Ovary (tissue), 9 donors: ENCODE measurements around the gene KRT76. TPM values are rescaled to one million over a fixed set of nuclear protein-coding genes. Genes with fewer than 3 reads are reported as not detected.

ENCODE experiments used
- DNase-seq, 5 donors: peaks; one replicate each; pipeline ENCODE4 v3.0.0-alpha.2; 2019 to 2020
- H3K27ac ChIP-seq, 2 donors: fragments of 200-600 bp; one replicate each; pipeline versions ENCODE4 v1.5.1 to v1.8.0; 2019 to 2022
- H3K27me3 ChIP-seq: fragments of 200-600 bp; one replicate; pipeline ENCODE4 v1.8.0; 2022
- H3K36me3 ChIP-seq: fragments of 200-600 bp; sonication (generic); one replicate; pipeline ENCODE4 v1.5.1; 2019
- H3K4me1 ChIP-seq: one replicate; pipeline ENCODE4 v1.8.1; 2013; ENCODE audit warnings: mild to moderate bottlenecking, moderate library complexity; ENCODE audit not compliant: insufficient read depth
- H3K4me3 ChIP-seq: fragments of 200-600 bp; sonication (generic); one replicate; pipeline ENCODE4 v1.5.1; 2017
- H3K9me3 ChIP-seq, 2 donors: fragments of 200-600 bp in 1 of 2; sonication (generic) in 1 of 2; one replicate each; pipeline versions ENCODE4 v1.5.1 to v1.8.1; 2013 to 2019; ENCODE audit warnings: mild to moderate bottlenecking in 1 of 2, moderate library complexity in 1 of 2
- EP300 ChIP-seq: sonication (generic); formaldehyde crosslinking; IDR thresholded peaks from one replicate; pipeline ENCODE4 v1.6.1; 2017; ENCODE audit warnings: antibody characterized with exemption
- POLR2A ChIP-seq: fragments of 450-650 bp; IDR thresholded peaks from one replicate; pipeline ENCODE4 v1.6.1; 2017; ENCODE audit warnings: antibody characterized with exemption, mild to moderate bottlenecking, moderate library complexity
- WGBS, 3 donors: extraction: QIAGEN DNeasy Blood & Tissue Kit in 1 of 3; methylation state at CpG; one replicate each; pipeline versions ENCODE4 v1.1.5 to v1.1.7; 2013 to 2017; 5-methylcytosine and 5-hydroxymethylcytosine counted together
- intact Hi-C, 4 donors: fragments of 100-400 bp; cut with DNase I; formaldehyde crosslinking; loops; one replicate each; pipeline versions ENCODE4 v1.11.0 to v1.15.1; 2022 to 2023
- polyA plus RNA-seq, 2 donors: library from polyadenylated mRNA; stranded (reverse); fragments of 200-250 nt in 1 of 2; fragments of 350-450 nt in 1 of 2; fragmentation: Illumina TruSeq in 1 of 2; extraction: RNeasy Lipid Tissue Mini Kit (QIAGEN cat#74804) in 1 of 2; gene quantifications; one replicate each; pipeline ENCODE4 v1.2.3, GENCODE V29; 2013 to 2014
- total RNA-seq, 7 donors: library from RNA; depleted of rRNA in 2 of 7; stranded (reverse); fragments of >200 nt in 2 of 7; fragmentation: NEBNext Ultra II Directional in 3 of 7; extraction: Animal tissue kit (Norgen Biotek cat#: 25700) in 3 of 7; gene quantifications; one replicate each; pipeline versions ENCODE4 v1.1.0 to v1.2.4, GENCODE V29; 2016 to 2023
- TF ChIP-seq, protein P1 (sequence below), 3 donors: fragments of 450-650 bp in 2 of 3; fragments of 200-600 bp in 1 of 3; IDR thresholded peaks; one replicate each; pipeline versions ENCODE4 v1.5.1 to v1.8.0; 2016 to 2022; ENCODE audit warnings: antibody characterized with exemption in 3 of 3, mild to moderate bottlenecking in 1 of 3
- donor health status: DM: no; HTN: no; CAD: no; lungs with moderate emphysema.
- donor health status: DM: no; HTN: no; CAD: no.
- donor health status: Bipolar disorder and iron deficiency.
- donor health status: DM: yes; HTN: yes; CAD: no.
- donor health status: DM: no; HTN: no; CAD: no.
- donor health status: DM: yes; HTN: yes; CAD: no.

Gene KRT76
- total and polyA plus RNA-seq, 9 donors, result not detected

DNA sequence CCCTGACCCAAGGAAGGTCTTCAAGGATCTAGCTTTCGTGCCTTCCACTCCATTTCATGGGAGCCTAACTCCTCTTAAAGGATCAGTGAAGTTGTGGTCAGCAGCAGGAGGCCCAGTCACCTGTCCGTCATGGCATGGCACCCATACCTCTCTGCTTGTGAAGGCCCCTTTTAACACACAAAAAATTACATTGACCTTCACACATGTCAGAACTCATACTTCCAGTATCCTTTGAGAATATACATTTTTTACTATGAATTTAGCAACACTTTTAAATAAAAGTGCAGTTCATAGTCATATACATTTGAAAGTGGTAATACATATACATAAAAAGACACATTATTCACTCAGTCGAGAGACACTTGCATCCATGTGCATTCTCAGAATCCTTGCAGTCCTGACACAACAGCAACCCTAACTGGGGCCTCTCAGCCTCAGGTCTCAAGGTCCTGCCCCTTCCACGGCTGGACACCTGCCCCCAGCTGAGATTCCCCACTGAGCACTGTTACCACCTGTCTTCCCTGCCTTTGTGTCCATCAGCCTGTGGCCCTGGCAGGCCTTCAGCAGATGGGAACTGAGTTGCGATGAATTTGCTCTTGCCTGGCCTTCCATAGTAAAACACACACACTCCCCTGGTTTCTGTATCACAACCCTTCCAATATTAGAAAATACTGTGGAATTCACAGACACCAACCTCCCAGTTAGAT is 22.5 kb upstream of the KRT76 start:
- WGBS, 3 donors, result 58 to 73% (median 69%) methylated on average over 5 of the region's 5 CpGs
- H3K4me1 ChIP-seq, result no peaks in the 10 kb centered on the region
- H3K9me3 ChIP-seq, result no peaks in the 10 kb centered on the region
- no peak overlapping the region for H3K27ac ChIP-seq
- no peaks in the 10 kb centered on the region for H3K36me3 ChIP-seq
- TF ChIP-seq EP300 (no peak), POLR2A (no peak)
- TF ChIP-seq, protein P1, sequence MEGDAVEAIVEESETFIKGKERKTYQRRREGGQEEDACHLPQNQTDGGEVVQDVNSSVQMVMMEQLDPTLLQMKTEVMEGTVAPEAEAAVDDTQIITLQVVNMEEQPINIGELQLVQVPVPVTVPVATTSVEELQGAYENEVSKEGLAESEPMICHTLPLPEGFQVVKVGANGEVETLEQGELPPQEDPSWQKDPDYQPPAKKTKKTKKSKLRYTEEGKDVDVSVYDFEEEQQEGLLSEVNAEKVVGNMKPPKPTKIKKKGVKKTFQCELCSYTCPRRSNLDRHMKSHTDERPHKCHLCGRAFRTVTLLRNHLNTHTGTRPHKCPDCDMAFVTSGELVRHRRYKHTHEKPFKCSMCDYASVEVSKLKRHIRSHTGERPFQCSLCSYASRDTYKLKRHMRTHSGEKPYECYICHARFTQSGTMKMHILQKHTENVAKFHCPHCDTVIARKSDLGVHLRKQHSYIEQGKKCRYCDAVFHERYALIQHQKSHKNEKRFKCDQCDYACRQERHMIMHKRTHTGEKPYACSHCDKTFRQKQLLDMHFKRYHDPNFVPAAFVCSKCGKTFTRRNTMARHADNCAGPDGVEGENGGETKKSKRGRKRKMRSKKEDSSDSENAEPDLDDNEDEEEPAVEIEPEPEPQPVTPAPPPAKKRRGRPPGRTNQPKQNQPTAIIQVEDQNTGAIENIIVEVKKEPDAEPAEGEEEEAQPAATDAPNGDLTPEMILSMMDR (IDR thresholded peaks at IDR 0.05), result no peak
- no peak for DNase-seq
- intact Hi-C loops, result no loop called here
- H3K27me3 ChIP-seq, result no peaks in the 10 kb centered on the region
- no peak overlapping the region for H3K4me3 ChIP-seq

DNA sequence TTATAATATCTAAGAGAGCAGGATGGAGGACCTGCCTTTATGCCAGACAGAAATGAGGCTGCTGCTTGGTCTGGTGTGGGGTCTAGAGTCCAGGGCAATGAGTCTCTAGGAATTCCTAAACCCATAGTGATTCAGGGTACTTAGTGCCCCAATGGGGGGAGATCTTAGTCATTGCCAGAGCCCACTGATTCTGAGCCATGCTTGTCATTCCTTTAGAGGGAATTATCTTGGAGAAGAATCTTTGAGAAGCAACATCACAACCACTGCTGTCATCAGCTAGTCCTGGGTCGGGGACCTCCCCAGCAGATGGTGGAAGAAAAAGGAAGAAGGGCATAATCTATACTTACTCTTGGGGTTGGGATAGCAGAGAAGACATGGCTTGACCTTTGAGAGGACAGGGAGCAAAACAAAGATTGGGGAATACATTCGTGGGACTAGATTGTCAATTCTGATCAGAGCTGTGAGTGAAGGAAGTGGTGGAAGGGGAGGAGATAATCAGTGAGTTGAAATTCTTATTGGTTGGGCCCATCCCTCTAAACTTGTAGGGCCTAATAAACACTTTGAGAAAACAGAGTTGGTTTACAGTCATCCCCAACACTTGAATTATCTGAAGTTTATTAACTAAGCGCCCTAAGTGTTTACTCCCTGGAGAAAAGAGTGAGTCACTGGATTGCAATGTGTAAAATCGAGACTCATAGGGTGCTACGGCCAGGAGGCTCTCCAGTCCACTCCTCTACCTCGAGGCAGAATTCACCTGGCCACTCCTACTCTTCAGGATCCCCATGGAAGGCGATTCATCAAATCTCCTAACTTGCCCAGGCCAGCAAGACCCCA is 21.7 kb upstream of the KRT76 start:
- 59 to 69% (median 63%) methylated on average over 7 of the region's 7 CpGs for WGBS, 3 donors
- intact Hi-C loops, result no loop called here

DNA sequence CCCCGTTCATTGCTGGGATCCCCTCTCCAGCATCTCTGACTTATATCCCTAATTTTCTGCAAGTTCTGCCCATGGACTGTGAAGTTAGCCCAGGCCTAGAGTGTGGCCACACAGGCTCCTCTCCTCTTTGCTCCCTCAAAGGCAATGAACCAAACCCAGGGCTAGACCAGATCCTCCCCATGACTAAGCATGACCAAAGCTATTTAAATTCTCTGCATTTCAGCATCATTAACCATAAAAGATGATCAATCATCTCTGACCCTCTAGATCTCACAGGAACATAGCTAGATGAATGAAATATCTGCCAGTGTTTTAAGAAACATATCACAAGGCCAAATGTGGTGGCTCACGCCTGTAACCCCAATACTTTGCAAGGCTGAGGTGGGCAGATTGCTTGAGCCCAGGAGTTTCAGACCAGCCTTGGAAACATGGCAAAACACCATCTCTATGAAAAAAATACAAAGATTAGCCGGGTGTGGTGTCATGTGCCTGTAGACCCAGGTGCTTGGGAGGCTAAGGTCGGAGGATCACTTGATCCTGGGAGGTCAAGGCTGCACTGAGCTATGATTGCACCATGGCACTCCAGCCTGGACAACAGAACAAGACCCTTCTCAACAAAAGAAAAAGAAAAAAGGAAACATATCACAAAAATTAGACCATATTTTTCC is 21.0 kb upstream of the KRT76 start:
- Histone ChIP-seq H3K9me3 (no peaks in the 10 kb centered on the region), H3K27me3 (no peaks in the 10 kb centered on the region), H3K27ac (no peak overlapping the region), H3K4me3 (no peak overlapping the region), H3K4me1 (no peaks in the 10 kb centered on the region), H3K36me3 (no peaks in the 10 kb centered on the region)
- no peak for TF ChIP-seq POLR2A
- no peak for TF ChIP-seq EP300
- TF ChIP-seq, protein P1 (IDR thresholded peaks at IDR 0.05), result no peak
- no peak for DNase-seq
- intact Hi-C loops, result no loop called here
- WGBS, 3 donors, result 81 to 84% (median 83%) methylated on average over 4 of the region's 4 CpGs

More for the DNA sequence above, 21.7 kb upstream of the KRT76 start:
- H3K36me3 ChIP-seq, result no peaks in the 10 kb centered on the region
- H3K27ac ChIP-seq, result no peak overlapping the region
- no peaks in the 10 kb centered on the region for H3K27me3 ChIP-seq
- H3K4me1 ChIP-seq, result no peaks in the 10 kb centered on the region
- no peak for DNase-seq
- no peak overlapping the region for H3K4me3 ChIP-seq
- H3K9me3 ChIP-seq, result no peaks in the 10 kb centered on the region
- TF ChIP-seq EP300 (no peak), POLR2A (no peak)
- TF ChIP-seq, protein P1 (IDR thresholded peaks at IDR 0.05), result no peak

DNA sequence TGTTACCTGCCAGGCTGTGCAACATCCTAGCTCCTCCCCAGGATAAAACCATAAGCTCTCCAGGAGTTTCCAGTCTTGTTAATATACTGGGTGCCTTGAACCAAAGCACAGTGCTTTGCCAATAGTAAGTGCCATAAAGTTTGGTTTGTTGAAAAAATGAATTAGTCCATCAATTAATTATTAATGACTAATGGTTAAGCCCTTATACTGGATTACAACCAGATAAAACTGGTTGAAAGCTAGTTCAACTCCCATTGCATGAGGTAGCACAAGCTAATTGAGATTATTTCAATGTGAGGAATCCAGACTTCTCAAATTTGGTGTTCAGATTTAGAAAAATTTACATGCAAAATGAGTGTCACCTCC is 20.4 kb upstream of the KRT76 start:
- DNase-seq, result no peak
- H3K9me3 ChIP-seq, result no peaks in the 10 kb centered on the region
- no peak overlapping the region for H3K27ac ChIP-seq
- no peak overlapping the region for H3K4me3 ChIP-seq
- no peaks in the 10 kb centered on the region for H3K27me3 ChIP-seq
- TF ChIP-seq, protein P1 (IDR thresholded peaks at IDR 0.05), result no peak
- no peak for TF ChIP-seq POLR2A
- TF ChIP-seq EP300, result no peak
- H3K36me3 ChIP-seq, result no peaks in the 10 kb centered on the region
- H3K4me1 ChIP-seq, result no peaks in the 10 kb centered on the region
- intact Hi-C loops, result no loop called here
